Posterior vena cava (tissue), 2 donors: Measurements from ENCODE around the gene HSBP1. TPM values are rescaled to one million over a fixed set of nuclear protein-coding genes. Genes with fewer than 3 reads are reported as not detected.

Source experiments
- DNase-seq: peaks from one replicate; pipeline ENCODE4 v3.0.0-alpha.2; 2020; ENCODE audit warnings: low spot score
- intact Hi-C, 2 donors: fragments of 100-400 bp; cut with DNase I; formaldehyde crosslinking; loops; one replicate each; pipeline versions ENCODE4 v1.14.1 to v1.14.2; 2022 to 2023
- total RNA-seq, 2 donors: library from RNA; stranded (reverse); fragmentation: NEBNext Ultra II Directional; extraction: Animal tissue kit (Norgen Biotek cat#: 25700); gene quantifications; one replicate each; pipeline ENCODE4 v1.2.1, GENCODE V29; 2021
- donor health status: DM: yes; HTN: yes; CAD: no.
- donor health status: DM: yes; HTN: yes; CAD: no.

Gene HSBP1
- total RNA-seq, 2 donors from 2014 or later: 68.8 to 81.1 TPM

DNA sequence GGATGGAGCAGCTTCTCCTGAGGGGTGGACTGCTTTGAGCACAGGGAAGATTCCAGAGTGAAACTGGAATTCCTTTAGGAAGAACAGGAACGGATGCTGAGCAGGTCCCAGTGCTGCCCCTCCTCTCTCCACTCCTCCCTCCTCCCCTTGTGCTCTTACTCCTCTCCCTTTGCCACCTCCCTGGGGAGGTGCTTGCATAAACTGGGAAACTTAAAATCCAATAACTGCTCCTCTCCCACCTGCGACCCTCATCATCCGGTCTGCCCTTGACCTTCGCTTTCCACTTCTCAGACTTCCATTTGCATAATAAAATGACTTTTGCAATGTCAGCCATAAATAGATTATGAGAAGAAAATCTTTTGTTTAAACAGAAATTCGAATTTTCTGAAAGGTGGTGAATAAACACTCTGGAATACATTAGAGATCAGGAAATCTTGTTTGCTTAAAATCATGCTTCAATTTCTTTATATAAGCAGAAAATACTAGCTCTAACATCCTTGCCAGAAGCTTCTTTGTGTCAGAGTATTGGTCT is 23.7 kb downstream of the HSBP1 start:
- no peak for DNase-seq
- intact Hi-C loops: no loop called here

DNA sequence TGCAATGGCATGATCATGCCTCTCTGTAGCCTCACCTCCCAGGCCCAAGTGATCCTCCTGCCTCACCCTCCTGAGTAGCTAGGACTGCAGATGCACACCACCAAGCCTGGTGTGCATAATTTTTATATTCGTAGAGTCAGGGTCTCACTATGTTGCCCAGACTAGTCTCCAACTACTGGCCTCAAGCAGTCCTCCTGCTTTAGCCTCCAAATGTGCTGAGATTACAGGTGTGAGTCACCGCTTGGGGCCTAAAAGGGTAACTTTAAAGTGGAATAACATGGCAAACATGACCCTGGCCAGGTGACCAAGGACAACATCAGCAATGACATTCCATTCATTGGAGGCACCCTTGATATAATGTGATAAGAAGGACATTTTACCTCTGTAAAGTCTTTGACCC is 26.1 kb downstream of the HSBP1 start:
- no peak for DNase-seq
- intact Hi-C loops: no loop called here

DNA sequence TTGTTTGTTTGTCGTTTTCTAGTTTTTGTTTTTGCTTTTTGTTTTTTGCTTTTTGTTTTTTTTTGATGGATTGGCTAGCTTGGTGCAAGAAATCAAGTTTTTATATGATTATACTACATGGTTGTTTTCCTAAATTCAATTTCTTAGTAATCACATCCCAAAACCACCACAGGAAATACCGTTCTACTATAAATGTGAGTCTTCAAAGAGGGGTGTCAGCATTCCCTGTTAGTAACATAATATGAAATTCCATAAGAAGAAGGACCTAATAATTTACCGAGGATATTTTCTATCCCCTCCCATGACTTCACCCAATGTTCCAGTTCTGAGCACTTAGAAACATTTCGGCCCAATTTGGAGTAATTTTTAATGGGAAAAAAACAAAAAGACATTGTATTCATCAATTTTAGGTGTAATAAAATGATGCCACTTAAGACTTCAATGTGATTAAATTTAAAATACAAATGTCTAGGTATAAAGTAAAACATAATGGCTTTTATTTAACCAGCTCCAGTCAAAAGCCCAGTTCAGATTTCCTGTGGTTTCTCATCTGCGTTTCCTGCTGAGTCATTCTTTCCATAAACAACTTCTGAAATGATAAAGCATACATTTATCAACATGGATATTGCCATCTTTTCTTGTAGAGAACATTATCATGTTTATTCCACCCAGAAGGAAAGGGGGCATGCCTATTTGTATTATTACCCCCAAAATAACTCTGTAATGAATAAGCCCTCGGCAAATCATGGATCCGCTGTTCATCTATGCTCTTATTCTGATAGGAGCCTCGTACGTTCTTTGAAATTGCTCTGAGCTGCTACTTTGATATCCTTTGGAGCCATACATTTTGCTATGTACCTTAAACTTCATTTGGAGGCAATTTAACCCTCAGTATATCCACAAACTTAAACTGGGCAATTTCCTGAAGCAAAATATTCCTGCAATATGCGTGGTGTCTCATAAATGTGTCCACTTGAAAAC is 28.1 kb downstream of the HSBP1 start:
- DNase-seq: no peak
- intact Hi-C loops: no loop called here

DNA sequence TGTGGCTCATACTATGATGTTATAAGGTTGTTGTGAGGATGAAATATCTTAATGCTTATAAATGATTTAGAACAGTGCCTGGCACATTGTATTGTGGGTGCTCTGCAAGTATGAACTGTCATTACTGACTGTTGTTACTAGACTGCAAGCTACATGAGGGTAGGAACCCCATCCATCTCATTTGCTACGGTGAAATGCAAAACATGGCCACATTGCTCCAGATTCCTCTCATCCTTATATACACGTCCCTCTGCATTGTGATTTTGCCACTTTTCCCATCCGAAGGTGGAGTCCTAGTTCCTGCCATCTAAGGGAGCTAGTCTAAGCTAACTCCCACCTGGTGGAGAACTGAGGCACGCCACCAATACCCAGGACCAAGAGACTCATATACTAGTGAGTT is 29.8 kb downstream of the HSBP1 start:
- DNase-seq: no peak
- intact Hi-C loops: no loop called here

DNA sequence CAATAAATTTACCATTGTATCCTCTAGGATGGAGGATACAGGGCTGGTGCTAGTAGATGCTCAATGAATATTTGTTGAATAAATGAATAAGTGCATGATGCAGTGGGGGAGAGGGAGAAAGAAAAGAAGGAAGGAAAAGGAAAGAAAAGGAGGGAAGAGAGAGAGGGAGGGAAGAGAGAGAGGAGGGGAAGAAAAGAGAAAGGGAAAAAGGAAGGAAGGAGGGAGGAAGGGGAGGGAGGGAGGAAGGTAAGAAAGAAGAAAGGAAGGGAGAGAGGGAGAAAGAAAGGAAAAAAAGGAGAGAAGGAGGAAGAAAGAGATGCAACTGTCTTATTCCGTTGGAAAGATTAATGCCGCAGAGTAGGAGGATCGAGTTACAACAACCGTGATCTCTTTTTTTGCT is 30.4 kb downstream of the HSBP1 start:
- intact Hi-C loops: no loop called here
- DNase-seq: no peak

DNA sequence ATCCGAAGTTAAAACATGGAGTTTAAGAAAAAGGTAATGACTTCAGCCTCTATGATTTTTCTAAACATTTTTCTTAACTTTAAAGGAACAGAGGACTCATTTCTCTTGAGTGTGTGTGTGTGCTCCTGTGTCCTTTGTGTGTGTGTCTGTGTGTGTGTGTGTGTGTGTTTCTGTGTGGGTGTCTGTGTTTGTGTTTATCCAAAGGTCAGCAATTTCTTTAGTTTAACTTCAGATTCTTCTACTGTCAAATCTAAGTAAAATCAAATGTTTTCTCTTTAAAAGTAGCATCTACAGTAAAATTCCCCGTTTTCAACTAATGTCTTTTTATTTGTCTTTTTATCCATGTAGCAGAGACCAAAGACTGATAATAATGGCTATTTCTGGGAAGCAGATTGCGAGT is 31.8 kb downstream of the HSBP1 start:
- intact Hi-C loops: no loop called here
- DNase-seq: no peak

DNA sequence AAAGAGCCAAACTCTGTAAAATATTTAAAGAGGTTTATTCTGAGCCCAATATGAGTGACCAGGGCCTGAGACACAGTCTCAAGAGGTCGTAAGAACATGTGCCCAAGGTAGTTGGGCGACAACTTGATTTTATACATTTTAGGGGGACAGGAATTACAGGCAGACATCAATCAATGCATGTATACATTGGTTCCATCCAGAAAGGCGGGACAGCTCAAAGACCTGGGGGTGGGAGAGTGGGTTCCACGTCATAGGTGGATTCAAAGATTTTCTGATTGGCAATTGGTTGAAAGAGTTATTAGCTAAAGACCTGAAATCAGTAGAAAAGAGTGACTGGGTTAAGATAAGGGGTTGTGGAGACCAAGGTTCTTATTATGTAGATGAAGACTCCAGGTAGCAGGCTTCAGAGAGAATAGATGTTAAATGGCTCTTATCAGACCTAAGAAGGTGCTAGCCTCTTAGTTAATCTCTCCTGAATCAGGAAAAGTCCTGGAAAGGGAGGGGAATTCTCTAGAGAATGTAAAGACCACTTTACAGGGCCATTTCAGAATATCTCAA is 32.4 kb downstream of the HSBP1 start:
- no peak for DNase-seq

DNA sequence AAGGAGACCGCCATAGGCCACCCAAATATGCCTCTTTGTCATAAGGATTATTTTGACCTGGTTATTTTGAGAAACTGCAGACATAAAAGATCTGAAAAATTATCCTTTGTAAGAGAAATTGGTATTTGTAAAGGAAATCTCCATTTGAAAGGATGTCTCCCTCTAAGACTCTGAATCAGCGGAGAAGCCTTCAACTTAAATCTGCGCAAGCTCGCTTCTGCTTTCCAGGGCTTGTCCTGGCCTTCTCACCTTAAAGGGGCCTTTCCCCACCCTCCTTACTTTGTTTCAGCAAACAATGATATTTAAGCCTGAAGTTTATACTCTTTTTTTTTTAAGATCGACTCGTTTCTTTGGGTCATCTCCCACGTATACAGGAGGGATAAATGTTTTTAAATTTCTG is 34.5 kb downstream of the HSBP1 start:
- no peak for DNase-seq
- intact Hi-C loops: no loop called here

More for the DNA sequence above, 32.4 kb downstream of the HSBP1 start:
- intact Hi-C loops: no loop called here

DNA sequence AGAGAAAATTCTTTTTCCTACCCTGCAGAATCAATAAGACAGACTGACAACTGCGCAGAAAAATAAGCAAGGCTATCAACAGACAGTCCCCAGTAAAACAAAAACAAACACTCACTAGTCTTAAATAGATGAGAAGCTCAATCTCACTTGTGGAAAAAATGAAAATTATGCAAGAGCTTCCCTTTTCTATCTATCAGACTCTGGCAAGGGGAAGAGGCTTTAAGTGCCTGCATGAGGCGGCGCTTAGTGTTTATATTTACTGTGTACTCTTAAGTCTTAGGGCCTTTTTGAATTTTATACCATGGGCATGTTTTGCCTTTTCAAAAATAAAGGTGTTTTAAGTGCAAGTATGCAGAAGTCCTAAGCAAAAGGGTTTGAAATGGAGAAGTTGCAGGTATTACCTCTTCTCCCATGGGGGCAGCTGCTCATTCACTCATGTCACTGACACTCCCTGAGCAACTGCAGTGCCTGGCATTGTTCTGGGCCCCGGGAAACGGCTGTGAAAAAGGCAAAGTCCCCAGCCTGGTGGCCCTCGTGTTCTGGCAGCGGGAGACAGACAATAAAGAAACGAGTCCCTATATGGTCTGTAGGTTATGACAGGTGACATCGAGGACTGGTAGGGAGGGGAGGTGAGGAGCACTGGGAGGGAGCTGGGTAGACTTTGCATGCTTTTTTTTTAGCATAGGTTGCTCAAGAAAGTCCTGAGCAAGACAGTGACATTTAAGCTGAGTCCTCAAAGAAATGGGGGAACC is 35.2 kb downstream of the HSBP1 start:
- intact Hi-C loops: no loop called here
- no peak for DNase-seq

DNA sequence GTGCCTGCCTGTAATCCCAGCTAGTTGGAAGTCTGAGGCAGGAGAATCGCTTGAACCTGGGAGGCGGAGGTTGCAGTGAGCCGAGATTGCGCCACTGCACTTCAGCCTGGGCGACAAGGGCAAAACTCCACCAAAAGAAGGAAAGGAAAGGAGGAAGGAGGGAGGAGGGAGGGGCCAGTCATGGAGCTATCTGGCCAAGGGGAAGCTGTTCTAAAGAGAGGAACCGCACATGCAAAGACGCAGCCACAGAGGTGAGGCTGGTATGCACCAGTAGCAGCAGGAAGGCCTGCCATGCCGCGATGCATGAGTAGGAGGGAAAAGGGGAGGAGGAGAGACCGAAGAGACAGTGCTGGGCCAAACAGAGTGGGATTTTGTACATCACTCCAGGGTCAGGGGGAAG is 35.9 kb downstream of the HSBP1 start:
- DNase-seq: no peak
- intact Hi-C loops: no loop called here

DNA sequence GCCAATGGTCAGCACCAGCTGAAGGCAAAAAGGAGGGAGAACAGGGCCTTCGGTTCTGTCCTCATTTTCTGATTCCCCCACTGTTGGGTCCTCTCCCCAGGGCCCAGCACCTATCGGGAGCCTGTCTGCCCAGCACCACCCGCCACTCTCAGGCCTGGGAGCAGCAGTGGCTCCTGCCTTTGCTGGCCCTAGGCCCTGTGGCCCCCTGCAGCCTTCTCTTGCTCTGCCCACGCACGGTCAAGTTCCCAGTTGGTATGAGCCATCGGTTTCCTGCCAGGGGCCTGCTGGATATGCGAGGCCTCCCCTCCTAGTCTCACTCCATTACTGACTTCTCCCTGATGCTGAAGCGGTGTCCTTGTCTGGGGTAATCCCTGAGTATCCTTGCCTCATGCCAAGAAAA is 37.5 kb downstream of the HSBP1 start:
- no peak for DNase-seq

DNA sequence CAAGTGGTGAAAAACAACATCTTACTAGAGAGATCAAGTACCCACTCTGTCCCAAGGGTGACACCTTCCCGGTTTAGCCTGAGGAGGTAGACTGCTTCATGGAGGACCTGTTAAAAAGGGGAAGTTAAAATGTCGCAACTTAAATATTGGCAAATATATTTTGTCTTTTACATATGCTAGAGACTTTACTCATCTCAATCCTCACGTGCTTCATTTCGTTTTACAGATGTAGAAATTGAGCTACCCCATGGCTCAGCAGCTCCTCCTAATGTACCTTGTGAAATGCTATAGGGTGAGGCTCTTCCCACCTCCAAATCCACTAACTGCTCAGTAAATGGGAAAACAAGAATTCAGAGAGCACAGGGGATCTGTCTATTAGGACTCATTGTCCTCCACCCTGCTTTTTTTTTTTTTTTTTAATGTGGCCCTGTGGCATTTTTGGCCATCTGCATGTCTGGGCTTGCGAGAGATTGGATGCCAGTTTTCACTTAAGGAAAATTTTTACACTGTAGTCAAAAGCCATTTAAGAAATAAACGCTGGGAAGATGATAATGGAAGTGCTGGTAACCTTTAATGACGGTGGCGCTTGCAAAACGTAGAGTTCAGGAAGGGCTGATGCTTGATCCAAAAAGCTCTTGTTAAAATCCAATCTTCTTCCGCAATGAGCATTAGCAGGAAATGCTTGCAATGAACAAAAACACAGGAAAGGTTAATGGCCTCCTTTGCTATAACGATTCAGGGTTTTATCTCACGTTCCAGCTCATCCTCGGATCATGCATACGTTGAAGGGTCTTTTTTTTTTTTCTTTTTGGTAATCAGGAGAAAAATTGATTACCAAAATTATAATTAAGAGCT is 39.8 kb downstream of the HSBP1 start:
- intact Hi-C loops: no loop called here
- DNase-seq: no peak

More for the DNA sequence above, 37.5 kb downstream of the HSBP1 start:
- intact Hi-C loops: no loop called here

DNA sequence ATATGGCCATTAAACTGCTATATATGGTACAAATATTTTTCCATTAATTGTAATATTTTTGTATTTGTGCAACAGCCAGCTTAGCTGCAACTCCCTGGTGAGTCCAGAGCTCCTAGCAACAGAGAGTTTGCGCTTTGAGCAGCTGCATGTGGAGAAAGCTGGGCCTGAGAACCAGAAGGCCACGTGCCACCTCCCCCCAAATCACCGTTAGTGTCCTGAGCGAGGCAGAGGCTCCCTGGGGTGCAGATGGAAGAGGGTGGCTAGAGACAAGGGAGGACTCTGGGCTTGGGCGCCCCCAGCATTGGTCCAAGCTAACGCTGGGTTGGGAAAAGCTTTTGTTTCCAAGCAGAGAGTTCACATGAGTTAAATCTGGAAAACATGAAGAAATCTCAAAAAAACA is 41.6 kb downstream of the HSBP1 start:
- intact Hi-C loops: no loop called here
- DNase-seq: no peak

DNA sequence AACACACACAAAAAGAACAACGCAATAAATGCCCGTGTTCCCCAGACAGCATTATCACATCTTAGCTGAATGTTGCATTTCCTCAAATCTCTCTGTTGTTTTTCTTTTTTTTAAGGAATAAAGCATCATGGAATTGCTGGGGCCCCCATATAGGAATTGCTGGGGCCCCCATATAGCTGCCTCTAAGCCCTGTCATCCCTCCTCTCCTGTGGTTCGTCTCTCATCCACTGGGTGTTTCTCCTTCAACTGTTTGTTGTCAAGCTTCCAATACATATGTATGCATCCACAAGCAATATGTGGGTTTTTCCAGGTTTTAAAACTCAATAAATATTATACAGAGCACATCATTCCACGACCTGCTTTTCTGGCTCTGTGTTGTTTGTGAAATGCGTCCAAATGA is 43.2 kb downstream of the HSBP1 start:
- DNase-seq: no peak
- intact Hi-C loops: no loop called here

DNA sequence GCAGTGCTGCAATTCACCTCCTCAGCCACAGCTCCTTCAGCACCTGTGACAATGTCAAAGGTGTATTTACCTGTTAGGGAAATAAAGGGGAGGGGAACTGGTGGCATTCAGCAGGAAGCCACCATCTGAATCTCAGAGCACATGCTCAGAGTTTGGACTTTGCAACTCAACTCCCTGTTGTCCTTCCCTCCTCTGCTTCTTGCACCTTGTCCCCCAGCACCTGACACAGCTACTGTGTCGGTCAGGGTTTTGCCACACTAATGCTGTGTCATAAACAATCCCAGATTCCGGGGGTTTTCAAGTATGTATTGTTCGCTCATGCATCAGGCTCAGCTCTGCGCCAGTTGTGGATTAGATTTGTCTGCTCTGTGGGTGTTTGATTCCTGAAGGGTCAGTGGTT is 43.7 kb downstream of the HSBP1 start:
- intact Hi-C loops: no loop called here
- no peak for DNase-seq

DNA sequence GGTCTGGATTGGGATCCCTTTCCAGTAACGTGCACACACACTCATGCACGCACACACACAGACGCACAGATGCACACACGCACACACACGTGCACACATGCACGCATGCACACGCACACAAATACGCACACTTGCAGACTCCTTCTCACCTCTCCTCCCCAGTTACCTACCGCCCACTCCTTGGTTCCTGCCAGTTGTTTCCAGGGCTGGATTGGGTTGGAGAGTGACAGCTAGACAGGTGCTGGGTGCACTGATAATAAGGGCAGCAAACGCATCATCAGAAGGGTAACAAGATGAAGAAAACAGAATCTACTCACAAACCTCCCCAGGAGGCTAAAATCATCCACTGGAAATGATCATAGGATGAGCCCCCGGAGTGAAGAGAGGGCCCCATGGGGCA is 45.0 kb downstream of the HSBP1 start:
- no peak for DNase-seq
- intact Hi-C loops: no loop called here

DNA sequence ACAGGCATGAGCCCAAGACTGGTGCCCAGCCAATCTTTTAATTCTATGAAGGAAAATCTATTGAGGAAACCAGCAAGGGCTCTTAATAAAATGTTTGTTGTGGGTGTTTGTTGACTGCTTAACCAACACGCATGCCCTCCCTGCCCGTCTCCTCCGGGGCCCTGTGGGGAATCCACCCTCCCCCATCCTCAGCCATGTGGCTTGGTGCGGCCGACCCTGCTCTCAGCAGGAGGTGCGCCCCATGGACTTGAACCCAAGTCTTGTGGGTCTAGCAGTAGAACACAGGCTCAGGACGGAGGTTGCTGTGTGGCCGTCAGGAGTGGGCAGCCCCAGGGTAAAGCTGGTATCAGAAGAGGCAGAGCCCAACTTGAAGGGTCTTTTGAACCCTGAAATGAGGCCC is 46.1 kb downstream of the HSBP1 start:
- no peak for DNase-seq
- intact Hi-C loops: no loop called here

DNA sequence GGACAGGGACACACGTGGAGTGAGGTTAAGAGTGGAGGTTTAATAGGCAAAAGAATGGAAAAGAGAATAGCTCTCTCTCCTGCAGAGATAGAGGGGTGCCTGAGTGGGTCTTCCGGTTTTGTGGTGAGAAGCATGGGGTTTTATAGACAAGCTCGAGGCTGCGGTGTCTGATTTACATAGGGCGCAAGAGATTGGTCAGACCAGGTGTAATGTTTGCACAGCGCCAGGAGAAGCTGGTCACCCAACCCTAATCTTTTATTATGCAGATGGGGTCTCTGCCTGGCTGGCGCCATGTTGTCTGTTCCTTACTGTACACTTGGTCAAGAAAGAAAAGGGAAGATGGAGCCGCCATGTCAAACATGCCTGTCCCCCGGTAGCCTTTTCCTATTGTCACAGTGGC is 46.6 kb downstream of the HSBP1 start:
- intact Hi-C loops: no loop called here
- DNase-seq: no peak

DNA sequence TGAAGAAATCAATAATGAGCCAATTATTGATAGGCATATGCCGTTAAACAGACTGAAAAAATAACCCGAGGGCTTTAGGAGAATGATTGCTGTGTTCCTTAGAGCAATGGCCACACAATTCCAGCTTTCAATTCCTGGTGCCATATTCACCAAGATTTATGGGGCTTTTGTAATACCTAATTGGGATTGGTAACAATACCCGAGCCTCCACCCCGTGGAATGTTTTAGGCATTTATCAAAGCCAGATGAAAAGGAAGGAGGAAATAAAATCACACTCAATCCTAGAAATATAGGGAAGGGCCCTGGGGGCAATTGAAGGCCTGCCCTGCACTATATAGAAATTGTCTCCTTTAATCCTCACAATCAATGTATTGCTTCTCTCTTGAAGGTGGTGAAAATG is 49.0 kb downstream of the HSBP1 start:
- intact Hi-C loops: no loop called here

More for the DNA sequence above, 49.0 kb downstream of the HSBP1 start:
- DNase-seq: no peak
